Endodermal cell (in vitro differentiated cells): Measurements from ENCODE around the gene OXCT1. TPM values are rescaled to one million over a fixed set of nuclear protein-coding genes. Genes with fewer than 3 reads are reported as not detected.
A peak's percentile ranks its signal among the peaks of the same experiment; 100 is the strongest.

ENCODE experiments used
- DNase-seq: peaks from one replicate; pipeline ENCODE4 v3.0.0-alpha.2; 2017
- H3K27ac ChIP-seq: 2 replicates; pipeline ENCODE4 v1.5.1; 2013; ENCODE audit warnings: mild to moderate bottlenecking, low read depth, low read length, moderate library complexity
- H3K27me3 ChIP-seq: 2 replicates; pipeline ENCODE4 v1.6.1; 2013; ENCODE audit warnings: mild to moderate bottlenecking, low read length, moderate library complexity; ENCODE audit not compliant: insufficient read depth, control insufficient read depth, poor library complexity, severe bottlenecking
- H3K36me3 ChIP-seq: 2 replicates; pipeline ENCODE4 v1.7.0; 2013; ENCODE audit warnings: mild to moderate bottlenecking, low read length, moderate library complexity; ENCODE audit not compliant: control insufficient read depth, insufficient read depth
- H3K4me1 ChIP-seq: one replicate; pipeline ENCODE4 v1.7.0; 2013; ENCODE audit warnings: low read length; ENCODE audit not compliant: control insufficient read depth, insufficient read depth
- H3K4me3 ChIP-seq: 2 replicates; pipeline ENCODE4 v1.5.1; 2013; ENCODE audit warnings: mild to moderate bottlenecking, low read length, moderate library complexity
- H3K9ac ChIP-seq: 2 replicates; pipeline ENCODE4 v1.6.1; 2013; ENCODE audit warnings: mild to moderate bottlenecking, low read length, moderate library complexity; ENCODE audit not compliant: poor library complexity, severe bottlenecking; ENCODE audit errors: extremely low read depth
- H3K9me3 ChIP-seq: 2 replicates; pipeline ENCODE4 v1.6.1; 2013; ENCODE audit warnings: mild to moderate bottlenecking, low read length, moderate library complexity; ENCODE audit not compliant: control insufficient read depth
- H3K27ac Mint-ChIP-seq: 2 replicates; pipeline ENCODE4 v1.8.0; 2020; ENCODE audit warnings: mixed read lengths
- H3K27me3 Mint-ChIP-seq: 2 replicates; pipeline ENCODE4 v1.8.0; 2021; ENCODE audit warnings: mild to moderate bottlenecking, mixed read lengths; ENCODE audit not compliant: insufficient read depth
- H3K36me3 Mint-ChIP-seq: 2 replicates; pipeline ENCODE4 v1.8.0; 2020; ENCODE audit warnings: low read depth, mixed read lengths
- H3K4me1 Mint-ChIP-seq: 2 replicates; pipeline ENCODE4 v1.8.0; 2020; ENCODE audit warnings: mixed read lengths
- H3K4me3 Mint-ChIP-seq: 2 replicates; pipeline ENCODE4 v1.8.0; 2020; ENCODE audit warnings: mild to moderate bottlenecking, moderate library complexity, mixed read lengths
- H3K9me3 Mint-ChIP-seq: 2 replicates; pipeline ENCODE4 v1.8.0; 2020; ENCODE audit warnings: mild to moderate bottlenecking, mixed read lengths
- CTCF ChIP-seq: fragments of 200-600 bp; sonication (generic); conservative IDR thresholded peaks from 2 replicates; pipeline ENCODE4 v1.5.0; 2021; ENCODE audit warnings: antibody characterized with exemption, mild to moderate bottlenecking
- WGBS, 2 experiments: methylation state at CpG; one replicate each; pipeline versions ENCODE4 v1.1.5 to v1.1.7; 2013; ENCODE audit warnings: missing lambda C conversion rate in 2 of 2, mixed read lengths in 1 of 2; ENCODE audit not compliant: insufficient coverage in 1 of 2, insufficient read length in 1 of 2; 5-methylcytosine and 5-hydroxymethylcytosine counted together
- total RNA-seq, 2 donors: library from RNA; stranded (reverse); fragmentation: NEBNext Ultra II Directional in 1 of 2; extraction: Animal tissue kit (Norgen Biotek cat#: 25700) in 1 of 2; gene quantifications; 2 replicates in 1 of 2; 3 replicates in 1 of 2; pipeline ENCODE4 v1.2.1, GENCODE V29; 2021

Gene OXCT1
- total RNA-seq, 2 donors from 2014 or later: 24.5 to 25.1 TPM

GRCh38 chr5:41906151-41906550 is 35.9 kb upstream of the OXCT1 start:
- no peak for DNase-seq
- H3K27ac Mint-ChIP-seq: no peak overlapping the region
- no peaks in the 10 kb centered on the region for H3K9me3 ChIP-seq
- H3K27me3 ChIP-seq: no peaks in the 10 kb centered on the region
- 96 to 100% methylated on average over 2 of the region's 2 CpGs for WGBS, 2 experiments
- no peaks in the 10 kb centered on the region for H3K9me3 Mint-ChIP-seq
- no peak for TF ChIP-seq CTCF
- no peaks in the 10 kb centered on the region for H3K4me1 ChIP-seq
- peaks cover 34% of the 10 kb centered on the region for H3K36me3 Mint-ChIP-seq
- peak overlapping the region; percentile 94 for H3K4me3 ChIP-seq
- no peak overlapping the region for H3K9ac ChIP-seq
- H3K27me3 Mint-ChIP-seq: peaks cover 12% of the 10 kb centered on the region
- H3K4me1 Mint-ChIP-seq: peaks cover 10% of the 10 kb centered on the region
- no peak overlapping the region for H3K27ac ChIP-seq
- H3K4me3 Mint-ChIP-seq: no peak overlapping the region
- H3K36me3 ChIP-seq: peaks cover 49% of the 10 kb centered on the region

GRCh38 chr5:41903892-41904799 is 33.9 kb upstream of the OXCT1 start, which contains the start of gene RIMOC1:
RIMOC1 (plus strand) TSS chr5:41904344; CDS start chr5:41904368, 24 bp downstream.
- Mint-ChIP-seq H3K36me3 (peaks cover 19% of the 10 kb centered on the region), H3K4me3 (peak within 1 kb of the TSS; percentile 88), H3K9me3 (no peaks in the 10 kb centered on the region), H3K27ac (peak within 1 kb of the TSS; percentile 98), H3K27me3 (peaks cover 12% of the 10 kb centered on the region), H3K4me1 (peaks cover 10% of the 10 kb centered on the region)
- Histone ChIP-seq H3K27ac (peak within 1 kb of the TSS; percentile 83), H3K27me3 (no peaks in the 10 kb centered on the region), H3K9ac (peak within 1 kb of the TSS; percentile 87), H3K9me3 (no peaks in the 10 kb centered on the region), H3K4me1 (no peaks in the 10 kb centered on the region), H3K4me3 (peak within 1 kb of the TSS; percentile 94), H3K36me3 (peaks cover 32% of the 10 kb centered on the region)
- WGBS, 2 experiments: 0% methylated on average over 18 to 55 of the region's 55 CpGs
- no peak for TF ChIP-seq CTCF
- peak; percentile 99 for DNase-seq

GRCh38 chr5:41903382-41903891 is 33.2 kb upstream of the OXCT1 start:
- H3K27me3 ChIP-seq: no peaks in the 10 kb centered on the region
- DNase-seq: no peak
- peaks cover 16% of the 10 kb centered on the region for H3K36me3 Mint-ChIP-seq
- 52 to 71% methylated on average over 6 to 8 of the region's 8 CpGs for WGBS, 2 experiments
- peaks cover 12% of the 10 kb centered on the region for H3K27me3 Mint-ChIP-seq
- no peaks in the 10 kb centered on the region for H3K9me3 ChIP-seq
- H3K4me1 ChIP-seq: no peaks in the 10 kb centered on the region
- peaks cover 10% of the 10 kb centered on the region for H3K4me1 Mint-ChIP-seq
- peak overlapping the region; percentile 64 for H3K9ac ChIP-seq
- peak overlapping the region; percentile 30 for H3K27ac ChIP-seq
- H3K9me3 Mint-ChIP-seq: no peaks in the 10 kb centered on the region
- TF ChIP-seq CTCF: no peak
- H3K4me3 Mint-ChIP-seq: peak overlapping the region; percentile 88
- peaks cover 25% of the 10 kb centered on the region for H3K36me3 ChIP-seq
- peak overlapping the region; percentile 98 for H3K27ac Mint-ChIP-seq
- peak overlapping the region; percentile 90 for H3K4me3 ChIP-seq
